Colonic mucosa (tissue), 4 donors: Measurements from ENCODE around the gene SAP30L. TPM values are rescaled to one million over a fixed set of nuclear protein-coding genes. Genes with fewer than 3 reads are reported as not detected.

Experiments used
- DNase-seq: peaks from one replicate; pipeline ENCODE4 v3.0.0-alpha.2; 2020
- H3K27ac ChIP-seq: fragments of 200-600 bp; one replicate; pipeline ENCODE4 v1.8.0; 2021
- H3K27me3 ChIP-seq: fragments of 200-600 bp; one replicate; pipeline ENCODE4 v1.8.0; 2021
- H3K36me3 ChIP-seq: fragments of 200-600 bp; one replicate; pipeline ENCODE4 v1.8.0; 2021
- H3K4me1 ChIP-seq: fragments of 200-600 bp; one replicate; pipeline ENCODE4 v1.8.0; 2021; ENCODE audit warnings: mild to moderate bottlenecking
- H3K4me3 ChIP-seq: fragments of 200-600 bp; one replicate; pipeline ENCODE4 v1.8.0; 2021
- H3K9ac ChIP-seq, 2 donors: one replicate each; pipeline ENCODE4 v1.7.0; 2013; ENCODE audit warnings: control low read depth in 2 of 2, low read depth in 2 of 2, low read length in 2 of 2
- H3K9me3 ChIP-seq: fragments of 200-600 bp; one replicate; pipeline ENCODE4 v1.8.0; 2021
- intact Hi-C: fragments of 100-400 bp; cut with DNase I; formaldehyde crosslinking; loops from one replicate; pipeline ENCODE4 v1.14.1; 2022
- total RNA-seq, 2 donors: library from RNA; stranded (reverse); fragmentation: NEBNext Ultra II Directional in 1 of 2; extraction: Animal tissue kit (Norgen Biotek cat#: 25700) in 1 of 2; gene quantifications; one replicate each; pipeline ENCODE4 v1.2.1, GENCODE V29; 2021
- TF ChIP-seq, protein P1 (sequence below): fragments of 200-600 bp; IDR thresholded peaks from one replicate; pipeline ENCODE4 v1.8.0; 2022; ENCODE audit warnings: antibody characterized with exemption, mild to moderate bottlenecking
- donor health status: healthy.
- donor health status: DM: no; HTN: no; CAD: no.
- donor health status: DM: no; HTN: no; CAD: no.

SAP30L gene
- total RNA-seq, 2 donors from 2014 or later = 38.2 to 47.0 TPM

DNA sequence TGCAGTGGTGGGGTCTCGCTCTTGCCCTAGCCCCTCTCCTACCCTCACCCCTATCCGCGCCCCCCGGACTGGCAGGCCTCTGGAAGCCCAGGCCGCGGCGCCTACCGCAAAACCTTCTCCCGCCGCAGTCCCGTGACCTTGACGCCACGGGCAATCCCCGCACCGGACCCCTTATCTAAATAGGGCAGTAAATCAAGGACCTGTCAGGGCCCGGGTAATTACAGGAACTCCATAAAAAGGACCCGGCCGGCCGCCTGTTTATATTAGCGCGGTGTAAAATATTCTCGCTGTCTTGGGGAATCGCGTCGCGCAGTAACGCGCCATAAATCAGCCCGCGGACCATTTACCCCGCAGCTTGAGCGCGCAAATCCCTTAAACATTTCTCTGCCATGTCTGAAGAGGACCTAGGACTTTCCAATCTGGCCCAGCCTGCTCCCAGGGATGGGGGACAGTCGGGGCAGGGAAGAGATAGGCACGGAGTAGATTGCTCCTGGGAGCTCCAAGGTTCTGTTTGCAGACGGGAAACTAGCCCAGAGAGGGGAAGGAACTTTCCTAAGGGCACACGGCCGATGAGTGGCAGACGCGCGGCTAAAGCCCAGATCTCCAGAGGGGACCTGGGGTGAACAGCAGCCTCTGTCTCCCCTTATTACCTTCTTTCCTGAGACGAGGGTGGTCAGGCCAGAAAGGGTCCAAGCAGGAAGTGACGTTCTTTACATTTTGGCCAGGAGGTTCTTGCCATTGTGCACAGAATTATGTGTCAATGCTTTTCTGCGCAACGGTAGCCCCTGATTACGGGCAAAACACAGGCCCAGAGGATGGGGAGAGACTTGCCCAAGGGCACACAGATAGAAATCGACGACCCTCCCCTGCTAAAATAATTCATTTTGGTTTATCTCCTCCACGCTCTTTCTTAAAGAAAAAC lies 37.0 kb downstream of the SAP30L start:
- no peak overlapping the region for H3K4me3 ChIP-seq
- H3K9me3 ChIP-seq = no peaks in the 10 kb centered on the region
- no peak for DNase-seq
- peaks cover 91% of the 10 kb centered on the region for H3K27me3 ChIP-seq
- H3K27ac ChIP-seq = no peak overlapping the region
- TF ChIP-seq, protein P1, sequence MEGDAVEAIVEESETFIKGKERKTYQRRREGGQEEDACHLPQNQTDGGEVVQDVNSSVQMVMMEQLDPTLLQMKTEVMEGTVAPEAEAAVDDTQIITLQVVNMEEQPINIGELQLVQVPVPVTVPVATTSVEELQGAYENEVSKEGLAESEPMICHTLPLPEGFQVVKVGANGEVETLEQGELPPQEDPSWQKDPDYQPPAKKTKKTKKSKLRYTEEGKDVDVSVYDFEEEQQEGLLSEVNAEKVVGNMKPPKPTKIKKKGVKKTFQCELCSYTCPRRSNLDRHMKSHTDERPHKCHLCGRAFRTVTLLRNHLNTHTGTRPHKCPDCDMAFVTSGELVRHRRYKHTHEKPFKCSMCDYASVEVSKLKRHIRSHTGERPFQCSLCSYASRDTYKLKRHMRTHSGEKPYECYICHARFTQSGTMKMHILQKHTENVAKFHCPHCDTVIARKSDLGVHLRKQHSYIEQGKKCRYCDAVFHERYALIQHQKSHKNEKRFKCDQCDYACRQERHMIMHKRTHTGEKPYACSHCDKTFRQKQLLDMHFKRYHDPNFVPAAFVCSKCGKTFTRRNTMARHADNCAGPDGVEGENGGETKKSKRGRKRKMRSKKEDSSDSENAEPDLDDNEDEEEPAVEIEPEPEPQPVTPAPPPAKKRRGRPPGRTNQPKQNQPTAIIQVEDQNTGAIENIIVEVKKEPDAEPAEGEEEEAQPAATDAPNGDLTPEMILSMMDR = no peak
- peaks cover 2% of the 10 kb centered on the region for H3K4me1 ChIP-seq
- no peak overlapping the region for H3K9ac ChIP-seq
- H3K36me3 ChIP-seq = no peaks in the 10 kb centered on the region
- intact Hi-C loops = no loop called here

DNA sequence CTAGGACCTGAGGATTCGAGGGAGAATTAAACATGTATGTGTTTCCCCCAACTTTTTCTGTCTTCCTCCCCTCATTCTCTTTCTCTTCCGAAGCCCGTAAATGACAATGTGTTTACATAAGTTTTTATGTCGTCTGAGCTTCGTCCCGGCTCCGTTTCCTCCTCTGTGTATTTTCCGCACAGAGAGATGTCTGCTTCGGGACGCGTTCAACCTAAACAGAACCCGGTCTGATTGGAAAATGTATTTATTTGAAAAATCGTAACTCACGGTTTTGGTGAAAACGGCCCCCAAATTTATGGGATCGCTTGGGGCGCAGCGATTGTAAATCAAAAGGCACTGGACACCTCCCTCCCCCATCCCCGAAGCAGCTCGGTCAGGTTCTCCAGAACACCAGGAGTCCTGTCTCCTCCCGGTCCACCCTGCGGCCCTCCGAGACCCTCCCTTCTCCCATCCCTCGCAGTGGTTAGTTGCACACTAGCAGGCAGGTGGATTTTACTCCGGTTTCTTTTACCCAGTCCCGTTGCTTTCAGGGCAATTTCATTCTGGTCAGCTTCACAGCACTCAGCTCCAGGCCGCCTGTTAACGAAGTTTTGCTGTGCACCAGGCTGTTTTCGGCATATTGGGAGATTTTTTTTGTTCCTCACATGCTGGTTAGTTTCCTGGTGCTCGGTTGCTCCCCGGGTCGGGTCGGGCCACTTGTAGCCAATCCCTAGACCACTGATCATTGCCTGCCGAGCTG lies 38.0 kb downstream of the SAP30L start:
- H3K27me3 ChIP-seq = peaks cover 81% of the 10 kb centered on the region
- H3K4me1 ChIP-seq = no peaks in the 10 kb centered on the region
- H3K4me3 ChIP-seq = no peak overlapping the region
- TF ChIP-seq, protein P1 = no peak
- no peak overlapping the region for H3K27ac ChIP-seq
- no peak overlapping the region for H3K9ac ChIP-seq
- intact Hi-C loops = no loop called here
- H3K9me3 ChIP-seq = no peaks in the 10 kb centered on the region
- no peaks in the 10 kb centered on the region for H3K36me3 ChIP-seq
- no peak for DNase-seq

DNA sequence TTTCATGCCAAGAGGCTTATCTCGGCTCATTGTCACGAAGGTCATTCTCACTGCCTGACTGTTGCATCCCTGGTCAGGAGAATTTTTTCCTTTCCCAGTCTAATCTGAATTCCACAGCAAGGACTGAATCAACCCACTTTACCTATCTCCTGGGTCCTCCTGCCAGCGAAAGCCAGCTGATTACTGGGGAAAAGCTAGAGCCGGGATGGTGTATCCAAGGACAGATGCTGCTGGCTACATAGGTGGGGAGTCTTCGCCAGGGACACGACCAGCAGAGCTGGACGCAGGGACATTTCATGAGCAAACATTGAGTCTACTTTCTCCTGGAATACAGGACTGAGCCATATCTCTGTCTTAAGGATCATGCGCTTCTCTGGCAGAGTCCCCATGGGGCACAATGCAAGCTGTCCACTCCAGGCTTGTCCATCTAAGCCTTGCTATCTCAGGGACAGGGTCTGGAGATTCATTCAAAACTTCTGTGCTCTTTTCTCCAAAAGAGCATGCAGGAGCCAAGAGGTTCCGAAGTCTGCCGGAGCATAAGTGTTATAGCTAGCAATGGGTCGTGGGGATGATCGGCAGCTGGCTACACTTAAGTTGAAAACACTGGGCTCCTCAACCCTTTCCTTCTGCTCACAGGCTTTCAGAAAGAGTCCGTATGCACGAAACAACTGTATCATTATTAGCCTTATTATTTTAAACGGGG lies 38.7 kb downstream of the SAP30L start:
- H3K9ac ChIP-seq = no peak overlapping the region
- TF ChIP-seq, protein P1 = no peak
- H3K4me1 ChIP-seq = no peaks in the 10 kb centered on the region
- intact Hi-C loops = no loop called here
- no peak for DNase-seq
- no peaks in the 10 kb centered on the region for H3K9me3 ChIP-seq
- no peak overlapping the region for H3K27ac ChIP-seq
- H3K36me3 ChIP-seq = no peaks in the 10 kb centered on the region
- peaks cover 73% of the 10 kb centered on the region for H3K27me3 ChIP-seq
- H3K4me3 ChIP-seq = no peak overlapping the region

DNA sequence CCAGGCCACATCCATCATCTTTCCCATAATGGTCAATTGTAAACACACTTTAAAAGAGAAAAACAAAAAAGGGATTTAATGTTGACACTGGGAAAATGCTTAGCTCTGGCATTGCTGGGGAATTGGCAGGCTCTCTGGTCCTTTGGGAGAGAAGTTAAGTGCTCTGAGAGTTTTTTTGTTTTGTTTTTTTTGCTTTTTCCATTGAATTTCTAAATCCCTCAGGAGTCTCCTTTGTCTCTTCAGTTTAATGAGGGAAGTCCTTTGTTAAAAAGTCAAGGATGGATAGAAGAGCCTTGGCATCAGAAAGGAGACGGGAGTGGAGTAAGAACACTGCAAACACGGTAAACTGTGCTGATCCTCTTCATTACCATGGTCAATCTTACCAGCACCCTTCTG lies 39.3 kb downstream of the SAP30L start:
- no peaks in the 10 kb centered on the region for H3K36me3 ChIP-seq
- H3K9me3 ChIP-seq = no peaks in the 10 kb centered on the region
- no peak for DNase-seq
- no peaks in the 10 kb centered on the region for H3K4me1 ChIP-seq
- H3K9ac ChIP-seq = no peak overlapping the region
- intact Hi-C loops = no loop called here
- TF ChIP-seq, protein P1 = no peak
- no peak overlapping the region for H3K27ac ChIP-seq
- no peak overlapping the region for H3K4me3 ChIP-seq
- H3K27me3 ChIP-seq = peaks cover 71% of the 10 kb centered on the region

DNA sequence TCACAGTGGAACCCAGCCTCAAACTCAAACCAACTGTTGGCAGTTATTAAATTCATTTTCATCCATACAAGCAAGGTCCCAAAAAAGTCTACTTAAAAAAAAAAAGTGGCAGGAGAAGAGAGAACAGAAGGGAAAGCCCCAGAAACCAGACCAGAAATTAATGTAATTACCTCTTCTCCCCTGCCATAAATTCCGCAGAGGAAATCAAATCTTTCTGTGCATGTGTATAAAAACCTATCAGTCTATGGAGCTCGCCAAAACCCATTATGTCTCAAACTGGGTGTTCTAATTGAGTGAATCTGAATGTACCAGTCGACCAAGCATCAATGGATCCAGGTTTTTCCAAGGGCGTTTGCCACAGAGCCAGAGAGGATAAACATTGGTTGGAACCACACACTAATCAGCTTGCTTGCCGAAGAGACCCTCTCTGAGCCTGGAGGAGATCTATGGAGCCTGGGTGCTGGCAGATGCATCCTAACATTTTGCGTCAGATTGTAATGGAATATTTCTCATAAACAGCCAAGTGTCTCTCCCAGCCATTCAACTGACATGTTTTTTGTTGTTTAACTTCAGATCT lies 40.1 kb downstream of the SAP30L start:
- Histone ChIP-seq H3K27ac (no peak overlapping the region), H3K9ac (no peak overlapping the region), H3K36me3 (no peaks in the 10 kb centered on the region), H3K4me1 (no peaks in the 10 kb centered on the region), H3K27me3 (peaks cover 64% of the 10 kb centered on the region), H3K4me3 (no peak overlapping the region), H3K9me3 (no peaks in the 10 kb centered on the region)
- intact Hi-C loops = no loop called here
- DNase-seq = no peak
- TF ChIP-seq, protein P1 = no peak
